GDM1 (cell line): ENCODE measurements around the gene SYF2.

Source experiments
- DNase-seq: peaks from one replicate; lab custom pipeline; 2025; lab: John Stamatoyannopoulos, UW

The SYF2 gene

GRCh38 chr1:25183126-25183980 lies 48.9 kb downstream of the SYF2 start:
- DNase-seq, result no peak

GRCh38 chr1:25182629-25183028 lies 49.7 kb downstream of the SYF2 start:
- no peak for DNase-seq

GRCh38 chr1:25180996-25181395 lies 51.3 kb downstream of the SYF2 start:
- no peak for DNase-seq

GRCh38 chr1:25178917-25179561 lies 53.3 kb downstream of the SYF2 start:
- no peak for DNase-seq

GRCh38 chr1:25174730-25175612 lies 57.3 kb downstream of the SYF2 start:
- no peak for DNase-seq

- no peak for DNase-seq
Observed at GRCh38 chr1:25174363-25174729, 58.0 kb downstream of the SYF2 start.

- no peak for DNase-seq
Observed at GRCh38 chr1:25173809-25174340, 58.4 kb downstream of the SYF2 start.
